GM18870 (cell line): ENCODE results near the gene WBP4.
"Not testable (repeated sequence)": the region's sequence is repeated elsewhere in the genome, so short reads cannot be mapped to it uniquely, and the experiment has no call there.

Experiments used
- ATAC-seq: cut with Tn5 transposase; IDR thresholded peaks from one replicate; pipeline ENCODE4 v1.9.1; 2021; ENCODE audit warnings: moderate library complexity; ENCODE audit not compliant: unreplicated experiment

Gene WBP4

GRCh38 chr13:41061075-41061913 is at the start of gene WBP4:
WBP4 (plus strand) TSS chr13:41061509; CDS start chr13:41061674, 165 bp downstream.
- ATAC-seq = peak; percentile 62

GRCh38 chr13:41012536-41012935 is 48.8 kb upstream of the WBP4 start:
- ATAC-seq = no peak

GRCh38 chr13:41013835-41014234 is 47.5 kb upstream of the WBP4 start:
- ATAC-seq = no peak

GRCh38 chr13:41015920-41016319 is 45.4 kb upstream of the WBP4 start:
- no peak for ATAC-seq

GRCh38 chr13:41017159-41017558 is 44.1 kb upstream of the WBP4 start:
- ATAC-seq = no peak

- ATAC-seq = no peak
These were observed 43.3 kb upstream of the WBP4 start for GRCh38 chr13:41017817-41018601.

- no peak for ATAC-seq
These were observed 42.7 kb upstream of the WBP4 start for GRCh38 chr13:41018602-41018948.

GRCh38 chr13:41019011-41019487 is 42.3 kb upstream of the WBP4 start, which contains the start of gene ELF1:
ELF1 (minus strand) TSS chr13:41019316; CDS start chr13:40982054, 37,262 bp downstream.
- ATAC-seq = peak; percentile 89

GRCh38 chr13:41019578-41020347 is 41.5 kb upstream of the WBP4 start:
- no peak for ATAC-seq

- ATAC-seq = no peak
These were observed 35.8 kb upstream of the WBP4 start for GRCh38 chr13:41025518-41025917.

- no peak for ATAC-seq
These were observed 34.5 kb upstream of the WBP4 start for GRCh38 chr13:41026788-41027187.

- ATAC-seq = no peak
These were observed 33.3 kb upstream of the WBP4 start for GRCh38 chr13:41028051-41028450.

- ATAC-seq = no peak
These were observed 31.7 kb upstream of the WBP4 start for GRCh38 chr13:41029629-41030028.

GRCh38 chr13:41032691-41033376 is 28.5 kb upstream of the WBP4 start:
- no peak for ATAC-seq

- no peak for ATAC-seq
These were observed 26.9 kb upstream of the WBP4 start for GRCh38 chr13:41034382-41034781.

GRCh38 chr13:41034881-41035280 is 26.4 kb upstream of the WBP4 start:
- no peak for ATAC-seq

- ATAC-seq = not testable (repeated sequence)
These were observed 24.8 kb upstream of the WBP4 start for GRCh38 chr13:41036557-41036956.

- ATAC-seq = no peak
These were observed 21.6 kb upstream of the WBP4 start for GRCh38 chr13:41039746-41040145.

GRCh38 chr13:41040584-41041334 is 20.6 kb upstream of the WBP4 start:
- ATAC-seq = no peak

GRCh38 chr13:41042419-41042818 is 18.9 kb upstream of the WBP4 start:
- ATAC-seq = not testable (repeated sequence)
